ENCODE measurements around the gene CNDP2. TPM values are rescaled to one million over a fixed set of nuclear protein-coding genes. Genes with fewer than 3 reads are reported as not detected.
A peak's percentile ranks its signal among the peaks of the same experiment; 100 is the strongest.

CNDP2 gene
- total RNA-seq, 1 donor from 2014 or later, result 75.2 TPM

- no peaks in the 10 kb centered on the region for H3K9me3 Mint-ChIP-seq (ENCODE audit: unreplicated experiment)
- DNase-seq (ENCODE audit: extremely low spot score, unreplicated experiment), result peak; percentile 62
- TF ChIP-seq CTCF (IDR thresholded peaks at IDR 0.05), result no peak
- no peak overlapping the region for H3K27ac Mint-ChIP-seq (ENCODE audit: unreplicated experiment)
- peaks cover 35% of the 10 kb centered on the region for H3K27me3 Mint-ChIP-seq (ENCODE audit: unreplicated experiment)
- H3K36me3 Mint-ChIP-seq (ENCODE audit: unreplicated experiment), result no peaks in the 10 kb centered on the region
- no peaks in the 10 kb centered on the region for H3K4me1 Mint-ChIP-seq (ENCODE audit: unreplicated experiment)
- H3K4me3 Mint-ChIP-seq (ENCODE audit: unreplicated experiment), result no peak overlapping the region
Measured at GRCh38 chr18:74451148-74451547, 45.0 kb upstream of the CNDP2 start.

GRCh38 chr18:74453016-74453566 is 43.1 kb upstream of the CNDP2 start:
- Mint-ChIP-seq H3K4me3 (ENCODE audit: unreplicated experiment) (no peak overlapping the region), H3K9me3 (ENCODE audit: unreplicated experiment) (no peaks in the 10 kb centered on the region), H3K4me1 (ENCODE audit: unreplicated experiment) (peaks cover 4% of the 10 kb centered on the region), H3K27ac (ENCODE audit: unreplicated experiment) (no peak overlapping the region), H3K36me3 (ENCODE audit: unreplicated experiment) (no peaks in the 10 kb centered on the region), H3K27me3 (ENCODE audit: unreplicated experiment) (peaks cover 43% of the 10 kb centered on the region)
- DNase-seq (ENCODE audit: extremely low spot score, unreplicated experiment), result no peak
- no peak for TF ChIP-seq CTCF (IDR thresholded peaks at IDR 0.05)

- Mint-ChIP-seq H3K4me1 (ENCODE audit: unreplicated experiment) (peaks cover 6% of the 10 kb centered on the region), H3K9me3 (ENCODE audit: unreplicated experiment) (no peaks in the 10 kb centered on the region), H3K27ac (ENCODE audit: unreplicated experiment) (no peak overlapping the region), H3K36me3 (ENCODE audit: unreplicated experiment) (no peaks in the 10 kb centered on the region), H3K27me3 (ENCODE audit: unreplicated experiment) (peaks cover 50% of the 10 kb centered on the region), H3K4me3 (ENCODE audit: unreplicated experiment) (no peak overlapping the region)
- DNase-seq (ENCODE audit: extremely low spot score, unreplicated experiment), result peak; percentile 67
- TF ChIP-seq CTCF (IDR thresholded peaks at IDR 0.05), result no peak
Measured at GRCh38 chr18:74453642-74454198, 42.4 kb upstream of the CNDP2 start.

GRCh38 chr18:74454279-74454751 is 41.8 kb upstream of the CNDP2 start:
- no peak for TF ChIP-seq CTCF (IDR thresholded peaks at IDR 0.05)
- Mint-ChIP-seq H3K27ac (ENCODE audit: unreplicated experiment) (no peak overlapping the region), H3K9me3 (ENCODE audit: unreplicated experiment) (no peaks in the 10 kb centered on the region), H3K27me3 (ENCODE audit: unreplicated experiment) (peaks cover 55% of the 10 kb centered on the region), H3K4me3 (ENCODE audit: unreplicated experiment) (no peak overlapping the region), H3K36me3 (ENCODE audit: unreplicated experiment) (no peaks in the 10 kb centered on the region), H3K4me1 (ENCODE audit: unreplicated experiment) (peaks cover 6% of the 10 kb centered on the region)
- DNase-seq (ENCODE audit: extremely low spot score, unreplicated experiment), result peak; percentile 80

GRCh38 chr18:74455386-74455785 is 40.8 kb upstream of the CNDP2 start:
- no peaks in the 10 kb centered on the region for H3K36me3 Mint-ChIP-seq (ENCODE audit: unreplicated experiment)
- H3K27ac Mint-ChIP-seq (ENCODE audit: unreplicated experiment), result no peak overlapping the region
- no peak for TF ChIP-seq CTCF (IDR thresholded peaks at IDR 0.05)
- H3K4me1 Mint-ChIP-seq (ENCODE audit: unreplicated experiment), result peaks cover 6% of the 10 kb centered on the region
- no peak for DNase-seq (ENCODE audit: extremely low spot score, unreplicated experiment)
- peaks cover 65% of the 10 kb centered on the region for H3K27me3 Mint-ChIP-seq (ENCODE audit: unreplicated experiment)
- no peak overlapping the region for H3K4me3 Mint-ChIP-seq (ENCODE audit: unreplicated experiment)
- H3K9me3 Mint-ChIP-seq (ENCODE audit: unreplicated experiment), result no peaks in the 10 kb centered on the region
